NT2/D1 (cell line): ENCODE data around the gene NTN4.

Experiments used
- SUZ12 ChIP-seq: IDR thresholded peaks from 2 replicates; pipeline ENCODE4 v1.6.1; 2011; ENCODE audit not compliant: insufficient read length, insufficient read depth; ENCODE audit errors: extremely low read depth
- ZNF274 ChIP-seq: IDR thresholded peaks from 2 replicates; pipeline ENCODE4 v1.6.1; 2011; ENCODE audit warnings: mild to moderate bottlenecking, low read depth, low read length

- TF ChIP-seq SUZ12 (no peak), ZNF274 (no peak)
Observed at GRCh38 chr12:95738024-95738611, 52.4 kb downstream of the NTN4 start.
